Left colon (tissue), 2 donors: Measurements from ENCODE around the gene KCNJ10. TPM values are rescaled to one million over a fixed set of nuclear protein-coding genes. Genes with fewer than 3 reads are reported as not detected.

Experiments
- ATAC-seq: fragments of 200-7000 bp; cut with Tn5 transposase; one replicate; pipeline ENCODE4 v1.9.1; 2020; ENCODE audit warnings: mild to moderate bottlenecking, moderate library complexity
- DNase-seq, 2 donors: peaks; one replicate each; pipeline ENCODE4 v3.0.0-alpha.2; 2020
- intact Hi-C, 2 donors: fragments of 100-400 bp; cut with DNase I in 1 of 2; cut with micrococcal nuclease in 1 of 2; formaldehyde crosslinking; loops; one replicate each; pipeline versions ENCODE4 v1.11.2 to v1.14.0; 2022; cut with DNase I, micrococcal nuclease
- total RNA-seq, 2 donors: library from RNA; stranded (reverse); fragmentation: NEBNext Ultra II Directional; extraction: Animal tissue kit (Norgen Biotek cat#: 25700); gene quantifications; one replicate each; pipeline ENCODE4 v1.2.1, GENCODE V29; 2021
- donor health status: DM: no; HTN: no; CAD: no.
- donor health status: DM: yes; HTN: yes; CAD: no.

KCNJ10 gene
- total RNA-seq, 2 donors from 2014 or later = 0.45 TPM; not detected in 1

DNA sequence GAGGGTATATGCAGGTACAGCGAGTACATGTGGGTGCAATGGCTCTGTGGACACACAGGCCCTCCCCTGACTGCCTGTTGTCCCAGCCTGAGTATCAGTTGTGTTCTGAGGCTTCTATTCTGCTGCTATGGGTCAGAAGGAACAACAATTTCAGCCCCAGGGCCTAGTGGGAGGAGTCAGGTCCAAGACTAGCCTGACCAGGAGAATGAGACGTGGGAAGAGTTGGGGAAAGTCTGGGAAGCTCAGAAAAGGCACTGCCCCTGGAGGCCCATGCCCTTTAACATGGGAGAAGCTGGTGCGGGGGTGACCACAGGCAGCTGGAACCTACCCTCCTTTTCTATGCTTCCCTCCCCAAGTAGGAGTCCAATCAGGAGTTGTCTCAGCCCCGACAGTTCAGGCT is 20.8 kb upstream of the KCNJ10 start:
- ATAC-seq (no peak), DNase-seq (no peak)
- intact Hi-C loops = no loop called here

DNA sequence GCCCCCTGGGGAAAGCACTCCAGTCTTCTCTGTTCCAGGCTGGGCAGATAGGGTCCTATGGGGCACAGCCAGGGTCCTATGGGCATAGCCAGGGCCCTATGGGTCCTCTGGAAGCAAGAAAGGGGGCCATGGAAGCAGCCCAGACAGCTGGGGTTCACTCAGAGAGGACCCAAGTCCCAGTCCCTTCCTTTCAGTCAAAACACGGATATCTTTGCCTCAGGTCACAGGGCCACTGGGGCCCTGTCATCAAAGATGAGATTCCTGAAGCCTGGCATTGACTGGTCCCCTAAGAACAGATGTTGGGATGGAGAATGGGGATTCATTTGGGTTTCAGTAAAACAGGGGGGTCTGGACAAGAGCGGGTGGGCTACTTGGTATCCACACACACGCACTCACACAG is 19.9 kb upstream of the KCNJ10 start:
- intact Hi-C loops = no loop called here
- DNase-seq (no peak), ATAC-seq (no peak)

DNA sequence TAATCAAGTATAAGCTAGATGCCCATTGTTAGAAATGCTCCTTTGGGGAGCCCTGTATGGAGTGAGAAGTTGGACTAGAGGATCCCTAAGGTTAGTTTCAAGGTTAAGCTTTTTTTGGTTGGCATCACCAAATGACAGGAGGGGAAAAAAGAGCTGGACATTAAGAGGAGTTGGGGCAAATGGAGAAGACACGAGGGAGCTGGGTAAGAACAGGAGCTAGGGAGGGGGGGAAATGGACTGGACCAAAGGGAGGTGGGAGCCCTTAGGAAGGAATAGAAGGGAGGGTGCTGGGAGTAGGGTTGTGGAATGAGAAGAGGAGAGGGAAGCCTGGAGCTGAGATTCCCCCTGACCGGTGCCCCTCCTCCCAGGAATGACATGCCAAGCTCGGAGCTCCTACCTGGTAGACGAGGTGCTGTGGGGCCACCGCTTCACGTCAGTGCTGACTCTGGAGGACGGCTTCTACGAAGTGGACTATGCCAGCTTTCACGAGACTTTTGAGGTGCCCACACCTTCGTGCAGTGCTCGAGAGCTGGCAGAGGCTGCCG is 17.2 kb upstream of the KCNJ10 start:
- ATAC-seq (no peak), DNase-seq (no peak)
- intact Hi-C loops = no loop called here

DNA sequence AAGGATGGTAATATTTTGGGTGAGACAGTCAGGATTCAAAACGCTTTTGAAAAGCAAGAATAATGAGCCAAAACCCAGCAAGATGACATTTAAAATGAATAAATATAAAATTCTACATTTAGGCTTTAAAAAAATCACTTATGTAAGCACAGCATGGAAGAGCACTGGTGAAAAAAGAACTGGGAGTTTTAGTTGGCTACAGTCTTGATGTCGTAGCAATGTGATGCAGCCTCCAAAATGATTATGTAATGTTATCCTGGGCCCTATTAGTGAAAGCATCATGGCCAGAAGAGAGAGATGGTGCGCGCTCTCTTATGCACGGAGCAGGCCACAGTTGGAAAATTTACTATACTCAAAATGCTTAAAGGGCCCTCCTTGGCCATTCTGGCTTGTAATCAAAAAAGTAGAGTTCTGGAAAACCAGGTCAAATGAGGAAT is 16.5 kb upstream of the KCNJ10 start:
- intact Hi-C loops = no loop called here
- DNase-seq (no peak), ATAC-seq (no peak)

DNA sequence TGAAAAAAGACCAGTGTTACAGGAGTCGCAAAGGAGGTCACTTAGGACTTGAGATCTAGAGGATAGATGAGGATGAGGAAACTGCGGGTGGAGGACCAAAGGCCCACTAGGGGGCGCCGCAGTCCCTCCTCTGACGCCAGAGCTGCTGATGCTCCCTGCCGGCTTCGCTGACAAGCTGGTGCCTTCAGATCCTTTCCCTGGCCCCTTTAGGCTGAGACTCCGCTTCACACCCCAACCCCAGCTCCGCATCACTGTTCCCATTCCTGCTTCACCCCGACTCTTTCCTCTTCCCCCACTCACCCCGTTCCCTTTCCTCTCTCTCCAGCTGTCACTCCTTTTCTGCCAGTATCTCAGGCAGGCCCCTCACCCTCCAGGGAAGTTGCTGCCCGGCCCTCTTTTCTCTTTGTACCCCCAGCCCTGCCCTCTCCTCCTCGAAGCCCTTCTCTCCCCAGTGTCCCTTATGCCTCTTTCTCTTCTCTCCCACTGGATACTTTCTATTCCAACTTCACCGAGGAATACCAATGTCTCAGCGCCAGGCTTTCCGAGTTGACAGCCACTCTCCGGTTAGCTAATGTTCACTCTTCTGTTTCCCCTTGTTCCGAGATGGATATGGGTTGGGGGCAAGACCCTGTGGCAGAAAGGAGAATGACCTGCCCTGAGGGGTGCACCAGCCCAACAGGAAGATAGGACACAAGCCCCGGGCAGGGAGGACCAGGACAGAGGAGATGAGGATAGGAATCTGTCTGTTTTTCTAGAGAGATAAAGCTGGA is 15.9 kb upstream of the KCNJ10 start:
- intact Hi-C loops = no loop called here
- DNase-seq = peak; percentile 65 to 91
- ATAC-seq = peak; percentile 75

DNA sequence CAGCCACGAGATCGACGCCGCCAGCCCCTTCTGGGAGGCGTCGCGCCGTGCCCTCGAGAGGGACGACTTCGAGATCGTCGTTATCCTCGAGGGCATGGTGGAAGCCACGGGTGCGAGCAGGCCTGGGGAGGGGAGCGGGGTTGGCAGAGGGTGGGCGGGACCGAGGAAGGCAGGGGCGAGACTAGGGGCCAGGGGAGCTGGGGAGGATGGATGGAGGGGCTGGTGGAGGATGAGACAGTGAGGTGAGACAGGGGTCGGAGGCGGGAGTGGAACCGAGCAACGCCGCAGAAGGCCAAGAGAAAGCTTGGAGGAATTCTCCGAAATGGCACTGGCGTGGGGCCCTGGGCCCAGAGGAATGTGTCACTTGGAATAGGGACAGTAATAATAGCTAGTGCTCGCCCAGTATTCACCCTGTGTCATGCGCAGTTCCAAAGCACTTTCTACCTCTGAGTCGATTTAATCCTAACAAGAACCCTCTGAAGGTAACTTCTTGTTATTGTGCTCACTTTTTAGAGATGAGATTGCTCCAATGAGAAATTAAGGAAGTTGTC is 14.9 kb upstream of the KCNJ10 start:
- intact Hi-C loops = no loop called here
- ATAC-seq (no peak), DNase-seq (no peak)

DNA sequence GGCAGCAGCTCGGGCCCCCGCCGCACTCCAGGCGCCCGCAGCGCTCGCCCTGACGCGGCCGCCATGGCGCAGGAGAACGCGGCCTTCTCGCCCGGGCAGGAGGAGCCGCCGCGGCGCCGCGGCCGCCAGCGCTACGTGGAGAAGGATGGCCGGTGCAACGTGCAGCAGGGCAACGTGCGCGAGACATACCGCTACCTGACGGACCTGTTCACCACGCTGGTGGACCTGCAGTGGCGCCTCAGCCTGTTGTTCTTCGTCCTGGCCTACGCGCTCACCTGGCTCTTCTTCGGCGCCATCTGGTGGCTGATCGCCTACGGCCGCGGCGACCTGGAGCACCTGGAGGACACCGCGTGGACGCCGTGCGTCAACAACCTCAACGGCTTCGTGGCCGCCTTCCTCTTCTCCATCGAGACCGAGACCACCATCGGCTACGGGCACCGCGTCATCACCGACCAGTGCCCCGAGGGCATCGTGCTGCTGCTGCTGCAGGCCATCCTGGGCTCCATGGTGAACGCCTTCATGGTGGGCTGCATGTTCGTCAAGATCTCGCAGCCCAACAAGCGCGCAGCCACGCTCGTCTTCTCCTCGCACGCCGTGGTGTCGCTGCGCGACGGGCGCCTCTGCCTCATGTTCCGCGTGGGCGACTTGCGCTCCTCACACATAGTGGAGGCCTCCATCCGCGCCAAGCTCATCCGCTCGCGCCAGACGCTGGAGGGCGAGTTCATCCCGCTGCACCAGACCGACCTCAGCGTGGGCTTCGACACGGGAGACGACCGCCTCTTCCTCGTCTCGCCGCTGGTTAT is 14.2 kb upstream of the KCNJ10 start:
- intact Hi-C loops = no loop called here
- ATAC-seq (peak; percentile 86), DNase-seq (peak; percentile 70 to 90)

DNA sequence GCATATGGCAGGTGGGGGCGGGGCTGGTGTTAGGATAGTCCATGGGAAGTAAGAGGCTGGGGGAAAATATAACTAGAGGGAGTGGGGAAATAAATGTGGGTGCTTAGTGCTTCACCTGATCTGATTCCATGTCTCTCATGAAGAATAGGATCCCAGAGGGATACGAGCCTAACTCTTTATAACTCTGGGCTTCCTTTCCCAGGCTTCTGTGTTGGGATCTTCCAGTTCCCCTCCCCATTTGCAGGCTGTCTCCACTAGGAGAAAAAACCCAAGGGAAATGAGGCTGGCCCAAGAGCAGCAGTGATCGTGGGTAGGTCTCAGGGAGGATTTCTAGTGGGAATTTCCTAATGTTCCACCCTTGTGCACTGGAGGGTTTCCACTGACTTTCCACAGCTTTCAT is 13.0 kb upstream of the KCNJ10 start:
- DNase-seq (no peak), ATAC-seq (no peak)
- intact Hi-C loops = no loop called here

DNA sequence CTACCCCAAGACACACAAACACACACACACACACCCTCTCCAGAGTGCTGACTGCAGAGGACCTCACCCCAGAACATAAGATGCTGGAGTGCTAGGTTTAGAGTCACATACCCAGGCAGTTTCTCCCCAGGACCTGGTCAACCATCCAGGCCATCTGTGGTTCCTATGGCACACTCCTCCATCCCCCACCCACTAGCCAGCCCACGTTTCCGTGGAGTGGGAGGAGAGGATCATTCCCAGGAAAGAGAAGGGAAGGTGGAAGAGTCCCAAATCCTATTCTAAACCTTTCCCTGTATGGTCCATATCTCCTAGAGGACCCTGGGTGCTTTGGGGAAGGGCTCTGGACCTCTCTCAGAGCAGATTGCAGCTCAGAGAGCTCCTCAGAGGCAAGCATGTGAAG is 12.5 kb upstream of the KCNJ10 start:
- ATAC-seq = no peak
- no peak for DNase-seq
- intact Hi-C loops = no loop called here

DNA sequence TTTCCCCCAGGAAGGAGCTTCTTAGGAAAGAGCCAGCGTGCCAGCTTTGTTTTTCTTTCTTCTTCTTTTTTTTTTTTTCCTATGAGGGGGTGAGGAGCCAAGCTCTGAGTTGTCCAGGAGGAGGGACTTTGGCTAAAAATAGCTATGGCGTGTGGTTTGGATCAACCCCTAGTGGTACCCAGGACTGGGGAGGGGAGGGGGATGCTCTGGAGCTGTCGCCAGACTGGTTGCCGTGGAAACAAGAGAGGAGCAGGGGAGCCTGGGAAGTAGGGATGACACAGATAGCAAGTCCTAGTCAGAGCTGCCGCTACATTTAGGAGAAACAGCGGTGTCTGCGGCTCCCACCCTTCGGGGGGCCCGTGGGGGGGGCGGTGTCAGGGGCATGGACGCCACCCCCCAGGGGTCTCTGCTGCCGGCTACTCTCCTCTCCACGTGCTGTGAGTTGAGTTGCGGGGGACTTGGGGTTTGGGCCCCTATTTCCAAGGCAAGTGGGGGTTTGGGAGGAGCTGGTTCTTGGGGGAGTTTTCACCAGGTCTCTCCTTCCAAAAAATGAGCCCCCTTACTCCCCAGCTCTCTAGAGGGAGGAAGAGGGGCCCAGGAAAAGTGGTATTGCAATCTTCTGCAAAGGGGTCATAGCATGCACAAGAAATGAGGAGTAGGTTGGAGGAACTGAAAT is 11.4 kb upstream of the KCNJ10 start, which contains the start of gene KCNJ9:
Gene KCNJ9 (plus strand): TSS at position 278 of the 676 bp plus-strand sequence. CDS start 2,493 bp downstream, outside the sequence.
- no peak for DNase-seq
- intact Hi-C loops = no loop called here
- ATAC-seq = no peak

DNA sequence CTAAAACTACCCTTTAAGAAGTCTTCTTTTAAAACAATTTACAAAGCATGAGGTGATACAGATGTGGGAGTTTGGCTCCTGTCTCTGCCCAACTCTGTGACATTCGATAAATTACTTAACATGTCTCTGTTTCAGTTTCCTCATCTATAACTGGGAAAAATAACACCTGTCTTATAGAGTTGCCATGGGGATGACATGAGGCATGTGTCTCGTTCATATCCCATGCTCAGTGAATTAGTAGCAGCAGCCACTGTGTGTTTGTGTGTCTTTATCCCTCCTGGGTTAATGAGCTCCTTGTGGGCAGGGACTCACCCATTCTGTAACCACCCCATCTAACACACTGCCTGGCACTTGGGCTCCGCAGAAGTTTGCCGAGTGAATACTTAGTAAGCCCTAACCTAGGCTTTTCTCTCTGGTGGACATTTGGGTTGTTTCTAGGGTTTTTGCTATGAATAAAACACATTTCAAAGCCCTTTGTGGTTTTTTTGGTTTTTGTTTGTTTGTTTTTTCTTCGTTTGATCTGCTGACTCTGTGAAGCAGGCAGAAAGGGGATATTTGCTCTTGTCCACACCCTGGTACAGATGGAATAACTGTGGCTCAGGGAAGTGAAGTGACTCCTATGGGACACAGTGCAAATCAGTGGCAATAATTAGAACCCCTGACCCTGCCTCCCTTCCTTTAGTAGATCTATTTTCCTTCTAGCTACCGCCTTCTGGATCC is 10.6 kb upstream of the KCNJ10 start:
- ATAC-seq (no peak), DNase-seq (no peak)
- intact Hi-C loops = no loop called here

DNA sequence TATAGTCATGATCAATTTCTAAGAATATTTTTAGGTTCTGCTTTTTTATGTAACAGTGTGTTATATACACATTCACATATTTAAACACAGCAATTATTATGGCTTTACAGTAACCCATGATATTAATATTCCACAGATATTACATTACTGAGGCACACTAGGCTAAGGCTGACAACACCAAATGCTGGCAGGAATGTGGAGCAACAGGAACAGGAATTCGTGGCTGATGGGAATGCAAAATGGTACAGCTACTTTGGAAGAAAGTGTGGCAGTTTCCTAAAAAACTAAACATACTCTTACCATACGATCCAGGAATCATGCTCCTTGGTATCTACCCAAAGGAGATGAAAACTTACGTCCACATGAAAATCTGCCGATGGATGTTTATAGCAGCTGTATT is 9.5 kb upstream of the KCNJ10 start:
- DNase-seq (no peak), ATAC-seq (no peak)
- intact Hi-C loops = no loop called here

DNA sequence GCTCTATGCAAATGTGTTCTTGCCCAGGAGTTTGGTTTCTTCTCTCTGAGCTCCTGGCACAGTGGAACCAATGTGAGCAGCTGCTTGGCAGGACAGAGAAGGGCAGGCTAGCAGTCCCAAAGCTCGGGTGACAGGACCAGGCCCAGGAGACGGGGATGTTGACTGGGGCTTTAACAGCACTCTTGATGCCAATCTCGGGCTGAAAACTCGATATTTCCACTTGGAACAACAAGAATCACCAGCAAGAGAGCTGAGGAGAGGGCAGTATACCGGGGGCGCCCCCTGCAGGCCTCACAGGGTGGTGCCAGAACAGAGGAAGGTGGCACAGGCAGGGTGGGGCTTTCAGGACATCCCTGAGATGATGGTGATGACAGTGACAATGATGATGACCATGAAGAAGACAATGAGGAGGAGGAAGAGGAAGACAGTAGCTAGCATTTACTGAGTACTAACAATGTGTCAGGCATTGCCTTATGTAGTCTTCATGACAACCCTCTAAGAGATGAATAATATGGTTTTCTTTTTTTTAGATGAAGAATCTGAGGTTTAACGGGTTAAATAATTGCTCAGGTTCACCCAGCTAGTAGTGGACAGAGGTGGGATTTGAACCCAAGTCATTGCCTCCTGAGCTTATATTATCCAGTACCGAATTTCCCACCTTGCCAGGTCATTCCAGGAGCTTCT is 8.7 kb upstream of the KCNJ10 start:
- DNase-seq (peak in 1 of 2 donors; percentile 57), ATAC-seq (peak; percentile 77)
- intact Hi-C loops = no loop called here

DNA sequence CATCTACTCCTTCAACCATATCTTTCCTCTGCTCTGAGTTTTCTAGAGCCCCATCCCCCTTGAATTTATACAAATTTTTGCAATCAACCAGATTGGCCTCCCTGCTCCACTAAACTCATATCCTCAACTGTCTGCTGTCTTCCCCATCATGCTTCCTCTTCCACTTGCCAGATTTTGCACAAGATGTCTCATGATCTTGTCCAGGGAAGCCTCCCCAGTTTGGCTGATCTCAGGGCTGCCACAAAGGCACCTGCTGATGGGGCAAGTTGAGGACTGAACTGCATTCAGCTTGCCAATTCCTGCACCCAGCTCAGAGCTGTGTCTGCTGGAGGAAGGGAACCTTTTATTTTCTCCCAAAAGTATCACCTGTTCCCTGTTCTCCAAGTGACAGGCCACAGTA is 7.5 kb upstream of the KCNJ10 start:
- DNase-seq = no peak
- no peak for ATAC-seq
- intact Hi-C loops = no loop called here

DNA sequence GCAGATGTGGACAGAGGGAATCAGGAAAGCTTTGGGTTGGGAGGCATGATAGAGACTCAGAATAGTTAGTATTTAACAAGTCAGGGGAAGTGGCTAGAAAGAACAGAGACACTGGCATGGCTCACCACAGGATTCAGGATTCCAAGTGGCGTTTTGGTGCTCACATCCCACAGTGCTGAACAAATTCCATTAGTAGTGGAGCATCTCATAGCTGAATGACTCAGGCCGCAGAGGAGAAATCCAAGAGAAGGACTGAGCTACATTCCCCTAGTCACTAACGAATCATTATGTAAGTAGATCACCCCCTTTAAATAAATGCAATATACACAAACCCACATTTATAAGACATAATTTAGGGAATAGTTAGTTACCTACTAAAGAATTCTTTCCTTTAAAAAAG is 6.3 kb upstream of the KCNJ10 start:
- ATAC-seq (no peak), DNase-seq (no peak)
- intact Hi-C loops = no loop called here

DNA sequence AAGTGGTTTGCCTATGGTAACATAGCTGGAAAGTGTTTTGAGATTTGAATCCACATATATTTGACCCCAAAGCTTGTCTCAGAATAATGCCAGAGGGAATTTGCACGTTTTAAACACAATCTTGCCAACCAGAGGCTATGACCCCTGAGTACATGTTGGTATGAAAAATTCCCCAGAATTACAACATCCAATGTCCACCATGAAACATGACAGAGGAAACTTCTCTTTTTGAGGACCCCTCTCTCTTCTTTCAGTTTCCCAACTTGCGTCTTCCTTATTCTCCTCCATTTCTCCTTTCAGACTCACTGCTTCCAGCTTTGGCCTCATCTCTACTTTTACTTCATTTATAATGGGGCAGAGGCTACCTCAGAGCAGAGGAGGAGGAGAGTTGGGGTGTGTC is 5.9 kb upstream of the KCNJ10 start:
- ATAC-seq (no peak), DNase-seq (no peak)
- intact Hi-C loops = no loop called here

DNA sequence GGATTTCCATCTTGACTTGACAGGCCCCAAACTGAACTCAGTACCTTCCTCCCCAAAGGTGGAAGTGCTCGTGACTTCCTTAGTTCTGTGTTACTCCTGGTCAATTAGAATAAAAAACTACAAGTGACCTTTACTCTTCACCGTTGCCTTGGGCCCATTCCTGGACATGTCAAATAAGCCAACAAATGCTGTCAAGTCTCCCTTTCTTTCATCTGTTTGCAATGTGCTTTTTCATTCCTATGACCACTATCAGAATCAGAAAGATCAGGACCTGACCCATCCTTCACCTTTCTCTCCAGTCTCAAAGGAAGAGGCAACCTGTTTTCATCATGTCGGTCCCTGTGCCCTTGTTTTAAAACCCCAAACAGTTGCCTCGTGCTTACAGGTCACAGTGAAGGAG is 4.9 kb upstream of the KCNJ10 start:
- DNase-seq = no peak
- no peak for ATAC-seq
- intact Hi-C loops = no loop called here

DNA sequence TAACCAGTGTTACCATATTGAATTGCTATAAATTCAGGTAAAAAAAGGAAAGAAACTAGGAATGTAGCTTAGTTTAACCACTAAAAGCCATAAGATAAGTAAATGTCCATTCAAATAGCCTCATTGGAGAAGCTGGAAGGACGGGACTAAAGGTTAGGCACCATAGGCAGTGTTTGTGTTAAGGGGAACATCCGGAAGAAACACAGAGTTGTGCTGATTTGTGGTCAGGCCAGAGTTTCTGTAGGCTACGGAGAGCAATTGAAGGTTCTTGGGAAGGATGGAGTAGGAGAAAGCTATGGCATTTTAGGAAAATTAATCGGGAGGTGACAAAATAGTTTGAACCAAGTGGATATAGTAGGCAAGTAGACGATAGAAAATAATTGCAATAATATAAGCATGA is 1.3 kb upstream of the KCNJ10 start:
- DNase-seq (no peak), ATAC-seq (no peak)
- intact Hi-C loops = no loop called here
